Measurements from ENCODE around the gene STRIP2. TPM values are rescaled to one million over a fixed set of nuclear protein-coding genes. Genes with fewer than 3 reads are reported as not detected.

The STRIP2 gene
- total RNA-seq, 2 experiments from 2014 or later = 12.2 to 13.1 TPM

- H3K36me3 Mint-ChIP-seq (ENCODE audit: low read depth) = no peaks in the 10 kb centered on the region
- intact Hi-C loops (cut with micrococcal nuclease) = loop anchor here (10.0 kb wide), 1 partner anchor 115 kb away; the partner anchor contains the start of gene NRF1
- TF ChIP-seq CTCF (IDR thresholded peaks at IDR 0.05) = no peak
- no peak overlapping the region for H3K27ac Mint-ChIP-seq
- H3K4me1 Mint-ChIP-seq (ENCODE audit: low read depth) = peaks cover 20% of the 10 kb centered on the region
- DNase-seq (peak; percentile 16), ATAC-seq (no peak)
- no peaks in the 10 kb centered on the region for H3K27me3 Mint-ChIP-seq
- no peaks in the 10 kb centered on the region for H3K9me3 Mint-ChIP-seq
- ChIA-PET CTCF (interaction anchor here (0.6 to 1.1 kb wide), 3 partner anchors 20 to 202 kb away, joined by 3 to 4 read pairs (median 3); no protein-coding TSS in a partner anchor), POLR2A (no interaction called here)
- H3K4me3 Mint-ChIP-seq = no peak overlapping the region
Observed at GRCh38 chr7:129499999-129500398, 65.8 kb downstream of the STRIP2 start.

- H3K27ac Mint-ChIP-seq = peak within 1 kb of the TSS; percentile 48
- intact Hi-C loops (cut with micrococcal nuclease) = no loop called here
- H3K4me3 Mint-ChIP-seq = peak within 1 kb of the TSS; percentile 74
- peaks cover 13% of the 10 kb centered on the region for H3K4me1 Mint-ChIP-seq (ENCODE audit: low read depth)
- DNase-seq = peak; percentile 86
- H3K36me3 Mint-ChIP-seq (ENCODE audit: low read depth) = no peaks in the 10 kb centered on the region
- ATAC-seq = peak; percentile 96
- TF ChIP-seq CTCF (IDR thresholded peaks at IDR 0.05) = no peak
- H3K27me3 Mint-ChIP-seq = no peaks in the 10 kb centered on the region
- no peaks in the 10 kb centered on the region for H3K9me3 Mint-ChIP-seq
- ChIA-PET CTCF (interaction anchor here (1.0 kb wide), 1 partner anchor 105 kb away, joined by 3 read pairs; no protein-coding TSS in a partner anchor), POLR2A (interaction anchor here (0.6 to 1.0 kb wide), 4 partner anchors 15 to 240 kb away, joined by 3 to 4 read pairs (median 3); no protein-coding TSS in a partner anchor)
Observed at GRCh38 chr7:129501760-129502707, 67.8 kb downstream of the STRIP2 start, which contains the start of gene SMKR1. SMKR1 (plus strand) TSS chr7:129502531; CDS start chr7:129502825, 294 bp downstream.

- Mint-ChIP-seq H3K4me3 (peak overlapping the region; percentile 74), H3K36me3 (ENCODE audit: low read depth) (no peaks in the 10 kb centered on the region), H3K9me3 (no peaks in the 10 kb centered on the region), H3K27ac (peak overlapping the region; percentile 48), H3K27me3 (no peaks in the 10 kb centered on the region), H3K4me1 (ENCODE audit: low read depth) (peaks cover 16% of the 10 kb centered on the region)
- DNase-seq = peak; percentile 18
- no peak for TF ChIP-seq CTCF (IDR thresholded peaks at IDR 0.05)
- intact Hi-C loops (cut with micrococcal nuclease) = no loop called here
- ChIA-PET POLR2A (no interaction called here), CTCF (interaction anchor here (0.7 to 1.0 kb wide), 3 partner anchors 12 to 145 kb away, joined by 3 read pairs; no protein-coding TSS in a partner anchor)
- peak; percentile 24 for ATAC-seq
Observed at GRCh38 chr7:129502708-129503685, 68.8 kb downstream of the STRIP2 start.

- ATAC-seq = no peak
- Mint-ChIP-seq H3K4me3 (peak overlapping the region; percentile 74), H3K27me3 (no peaks in the 10 kb centered on the region), H3K4me1 (ENCODE audit: low read depth) (peaks cover 16% of the 10 kb centered on the region), H3K9me3 (no peaks in the 10 kb centered on the region), H3K36me3 (ENCODE audit: low read depth) (no peaks in the 10 kb centered on the region), H3K27ac (no peak overlapping the region)
- intact Hi-C loops (cut with micrococcal nuclease) = no loop called here
- no peak for TF ChIP-seq CTCF (IDR thresholded peaks at IDR 0.05)
- ChIA-PET CTCF (interaction anchor here (0.7 to 1.0 kb wide), 2 partner anchors 11 to 144 kb away, joined by 3 read pairs; no protein-coding TSS in a partner anchor), POLR2A (no interaction called here)
- no peak for DNase-seq
Observed at GRCh38 chr7:129503725-129504124, 69.5 kb downstream of the STRIP2 start.

Data from activated CD8-positive, alpha-beta T cell treated with anti-CD3 and anti-CD28 coated beads for 36 hours (primary cell).